ENCODE measurements around the gene PAM. TPM values are rescaled to one million over a fixed set of nuclear protein-coding genes. Genes with fewer than 3 reads are reported as not detected.

Gene PAM
- total and polyA plus RNA-seq, 3 experiments from 2014 or later = 58.7 to 65.0 (median 59.8) TPM

GRCh38 chr5:102911973-102912372 is 156.9 kb downstream of the PAM start:
- CTCF ChIA-PET = no interaction called here
- H3K27ac Mint-ChIP-seq = peak overlapping the region in 1 of 8 donors; percentile 33
- no peaks in the 10 kb centered on the region for H3K36me3 ChIP-seq (ENCODE audit: insufficient read depth, low read length)

GRCh38 chr5:102916109-102916508 is 161.0 kb downstream of the PAM start:
- Mint-ChIP-seq H3K27ac (no peak overlapping the region), H3K4me1 (peaks cover 0 to 4% (median 0%) of the 10 kb centered on the region in 3 donors), H3K36me3 (peaks cover 0 to 19% (median 2%) of the 10 kb centered on the region in 3 donors), H3K27me3 (no peaks in the 10 kb centered on the region), H3K9me3 (no peaks in the 10 kb centered on the region), H3K4me3 (no peak overlapping the region)
- Histone ChIP-seq H3K27ac (ENCODE audit: low read depth, low read length) (no peak overlapping the region), H3K4me3 (ENCODE audit: low read length) (no peak overlapping the region), H3K27me3 (ENCODE audit: insufficient read depth, low read length, poor library complexity, severe bottlenecking) (no peaks in the 10 kb centered on the region), H3K9me3 (ENCODE audit: low read length) (no peaks in the 10 kb centered on the region), H3K36me3 (ENCODE audit: insufficient read depth, low read length) (no peaks in the 10 kb centered on the region), H3K4me1 (ENCODE audit: insufficient read depth, low read length) (no peaks in the 10 kb centered on the region)
- DNase-seq = no peak
- POLR2A ChIA-PET = no interaction called here
- CTCF ChIA-PET = no interaction called here

More at GRCh38 chr5:102911973-102912372, 156.9 kb downstream of the PAM start:
- POLR2A ChIA-PET = no interaction called here
- H3K9me3 Mint-ChIP-seq = peaks cover 0 to under 1% (median 0%) of the 10 kb centered on the region in 5 donors
- H3K4me3 Mint-ChIP-seq = no peak overlapping the region
- no peak for DNase-seq
- Histone ChIP-seq H3K9me3 (ENCODE audit: low read length) (no peaks in the 10 kb centered on the region), H3K4me3 (ENCODE audit: low read length) (no peak overlapping the region), H3K4me1 (ENCODE audit: insufficient read depth, low read length) (no peaks in the 10 kb centered on the region), H3K27ac (ENCODE audit: low read depth, low read length) (no peak overlapping the region), H3K27me3 (ENCODE audit: insufficient read depth, low read length, poor library complexity, severe bottlenecking) (no peaks in the 10 kb centered on the region)
- H3K4me1 Mint-ChIP-seq = peaks cover 3 to 7% (median 7%) of the 10 kb centered on the region in 3 donors
- no peaks in the 10 kb centered on the region for H3K27me3 Mint-ChIP-seq
- H3K36me3 Mint-ChIP-seq = peaks cover 0 to 18% (median under 1%) of the 10 kb centered on the region in 3 donors

GRCh38 chr5:102918986-102919610 is 164.0 kb downstream of the PAM start:
- Histone ChIP-seq H3K27ac (ENCODE audit: low read depth, low read length) (no peak overlapping the region), H3K4me3 (ENCODE audit: low read length) (no peak overlapping the region), H3K9me3 (ENCODE audit: low read length) (no peaks in the 10 kb centered on the region), H3K27me3 (ENCODE audit: insufficient read depth, low read length, poor library complexity, severe bottlenecking) (no peaks in the 10 kb centered on the region), H3K4me1 (ENCODE audit: insufficient read depth, low read length) (no peaks in the 10 kb centered on the region), H3K36me3 (ENCODE audit: insufficient read depth, low read length) (no peaks in the 10 kb centered on the region)
- Mint-ChIP-seq H3K27me3 (no peaks in the 10 kb centered on the region), H3K36me3 (peaks cover 8 to 18% (median 13%) of the 10 kb centered on the region in 3 donors), H3K4me1 (no peaks in the 10 kb centered on the region), H3K4me3 (no peak overlapping the region), H3K27ac (no peak overlapping the region), H3K9me3 (no peaks in the 10 kb centered on the region)
- no peak for DNase-seq
- ChIA-PET CTCF (no interaction called here), POLR2A (interaction anchor here (0.6 kb wide), 1 partner anchor 117 kb away, joined by 6 read pairs; no protein-coding TSS in a partner anchor)

GRCh38 chr5:102920762-102921161 is 165.7 kb downstream of the PAM start:
- H3K4me3 Mint-ChIP-seq = no peak overlapping the region
- H3K36me3 ChIP-seq (ENCODE audit: insufficient read depth, low read length) = no peaks in the 10 kb centered on the region
- H3K27ac Mint-ChIP-seq = no peak overlapping the region
- no peaks in the 10 kb centered on the region for H3K9me3 ChIP-seq (ENCODE audit: low read length)
- no peaks in the 10 kb centered on the region for H3K9me3 Mint-ChIP-seq
- H3K27me3 Mint-ChIP-seq = no peaks in the 10 kb centered on the region
- H3K4me3 ChIP-seq (ENCODE audit: low read length) = no peak overlapping the region
- DNase-seq = no peak
- H3K4me1 ChIP-seq (ENCODE audit: insufficient read depth, low read length) = no peaks in the 10 kb centered on the region
- ChIA-PET POLR2A (no interaction called here), CTCF (no interaction called here)
- H3K27ac ChIP-seq (ENCODE audit: low read depth, low read length) = no peak overlapping the region
- peaks cover 13 to 21% (median 15%) of the 10 kb centered on the region in 3 donors for H3K36me3 Mint-ChIP-seq
- no peaks in the 10 kb centered on the region for H3K4me1 Mint-ChIP-seq
- H3K27me3 ChIP-seq (ENCODE audit: insufficient read depth, low read length, poor library complexity, severe bottlenecking) = no peaks in the 10 kb centered on the region

GRCh38 chr5:102921341-102922044 is 166.4 kb downstream of the PAM start:
- no peaks in the 10 kb centered on the region for H3K36me3 ChIP-seq (ENCODE audit: insufficient read depth, low read length)
- no peak overlapping the region for H3K4me3 ChIP-seq (ENCODE audit: low read length)
- H3K4me1 ChIP-seq (ENCODE audit: insufficient read depth, low read length) = no peaks in the 10 kb centered on the region
- ChIA-PET POLR2A (no interaction called here), CTCF (no interaction called here)
- H3K27me3 Mint-ChIP-seq = no peaks in the 10 kb centered on the region
- no peaks in the 10 kb centered on the region for H3K9me3 Mint-ChIP-seq
- H3K27me3 ChIP-seq (ENCODE audit: insufficient read depth, low read length, poor library complexity, severe bottlenecking) = no peaks in the 10 kb centered on the region
- no peaks in the 10 kb centered on the region for H3K4me1 Mint-ChIP-seq
- H3K4me3 Mint-ChIP-seq = no peak overlapping the region
- peaks cover 13 to 23% (median 15%) of the 10 kb centered on the region in 3 donors for H3K36me3 Mint-ChIP-seq
- no peak overlapping the region for H3K27ac ChIP-seq (ENCODE audit: low read depth, low read length)
- H3K9me3 ChIP-seq (ENCODE audit: low read length) = no peaks in the 10 kb centered on the region
- no peak for DNase-seq
- H3K27ac Mint-ChIP-seq = no peak overlapping the region

- POLR2A ChIA-PET = no interaction called here
Observed at GRCh38 chr5:102922111-102922720, 167.1 kb downstream of the PAM start.

GRCh38 chr5:102922799-102923477 is 167.8 kb downstream of the PAM start:
- H3K9me3 ChIP-seq (ENCODE audit: low read length) = no peaks in the 10 kb centered on the region
- Mint-ChIP-seq H3K4me3 (no peak overlapping the region), H3K4me1 (no peaks in the 10 kb centered on the region), H3K9me3 (no peaks in the 10 kb centered on the region), H3K36me3 (peaks cover 16 to 33% (median 17%) of the 10 kb centered on the region in 3 donors), H3K27ac (no peak overlapping the region), H3K27me3 (no peaks in the 10 kb centered on the region)
- H3K36me3 ChIP-seq (ENCODE audit: insufficient read depth, low read length) = no peaks in the 10 kb centered on the region
- POLR2A ChIA-PET = interaction anchor here (0.6 kb wide), 1 partner anchor 142 kb away, joined by 3 read pairs; no protein-coding TSS in a partner anchor
- H3K27ac ChIP-seq (ENCODE audit: low read depth, low read length) = no peak overlapping the region
- no peaks in the 10 kb centered on the region for H3K4me1 ChIP-seq (ENCODE audit: insufficient read depth, low read length)
- CTCF ChIA-PET = no interaction called here
- no peak for DNase-seq
- no peak overlapping the region for H3K4me3 ChIP-seq (ENCODE audit: low read length)
- H3K27me3 ChIP-seq (ENCODE audit: insufficient read depth, low read length, poor library complexity, severe bottlenecking) = no peaks in the 10 kb centered on the region

More at GRCh38 chr5:102922111-102922720, 167.1 kb downstream of the PAM start:
- Histone ChIP-seq H3K9me3 (ENCODE audit: low read length) (no peaks in the 10 kb centered on the region), H3K4me3 (ENCODE audit: low read length) (no peak overlapping the region), H3K4me1 (ENCODE audit: insufficient read depth, low read length) (no peaks in the 10 kb centered on the region), H3K27me3 (ENCODE audit: insufficient read depth, low read length, poor library complexity, severe bottlenecking) (no peaks in the 10 kb centered on the region), H3K36me3 (ENCODE audit: insufficient read depth, low read length) (no peaks in the 10 kb centered on the region), H3K27ac (ENCODE audit: low read depth, low read length) (no peak overlapping the region)
- CTCF ChIA-PET = no interaction called here
- DNase-seq = no peak
- no peaks in the 10 kb centered on the region for H3K9me3 Mint-ChIP-seq
- no peaks in the 10 kb centered on the region for H3K27me3 Mint-ChIP-seq
- H3K4me3 Mint-ChIP-seq = no peak overlapping the region
- H3K36me3 Mint-ChIP-seq = peaks cover 16 to 30% (median 17%) of the 10 kb centered on the region in 3 donors
- H3K27ac Mint-ChIP-seq = no peak overlapping the region
- no peaks in the 10 kb centered on the region for H3K4me1 Mint-ChIP-seq

- ChIA-PET POLR2A (no interaction called here), CTCF (interaction anchor here (1.5 kb wide), 1 partner anchor 18 kb away, joined by 3 read pairs; no protein-coding TSS in a partner anchor)
- DNase-seq = no peak
- Histone ChIP-seq H3K27me3 (ENCODE audit: insufficient read depth, low read length, poor library complexity, severe bottlenecking) (no peaks in the 10 kb centered on the region), H3K36me3 (ENCODE audit: insufficient read depth, low read length) (no peaks in the 10 kb centered on the region), H3K27ac (ENCODE audit: low read depth, low read length) (no peak overlapping the region), H3K9me3 (ENCODE audit: low read length) (no peaks in the 10 kb centered on the region), H3K4me1 (ENCODE audit: insufficient read depth, low read length) (no peaks in the 10 kb centered on the region), H3K4me3 (ENCODE audit: low read length) (no peak overlapping the region)
- H3K36me3 Mint-ChIP-seq = peaks cover 16 to 37% (median 18%) of the 10 kb centered on the region in 3 donors
- no peak overlapping the region for H3K4me3 Mint-ChIP-seq
- no peaks in the 10 kb centered on the region for H3K4me1 Mint-ChIP-seq
- peak overlapping the region in 1 of 8 donors; percentile 4 for H3K27ac Mint-ChIP-seq
- no peaks in the 10 kb centered on the region for H3K9me3 Mint-ChIP-seq
- H3K27me3 Mint-ChIP-seq = no peaks in the 10 kb centered on the region
Observed at GRCh38 chr5:102924963-102925362, 169.9 kb downstream of the PAM start.

Data from CD8-positive, alpha-beta memory T cell (primary cell).